ENCODE data around the gene SPEG. TPM values are rescaled to one million over a fixed set of nuclear protein-coding genes. Genes with fewer than 3 reads are reported as not detected.
A peak's percentile ranks its signal among the peaks of the same experiment; 100 is the strongest.

SPEG gene
- total and polyA plus RNA-seq, 2 experiments from 2014 or later = 12.6 to 32.4 TPM

- TF ChIP-seq STAT1 (IDR thresholded peaks at IDR 0.05; ENCODE audit: unreplicated experiment) (no peak), POLR2AphosphoS5 (IDR thresholded peaks at IDR 0.05; ENCODE audit: low read depth) (no peak), EZH2 (IDR thresholded peaks at IDR 0.05; ENCODE audit: low read depth, unreplicated experiment) (no peak), CTCF (conservative IDR thresholded peaks at IDR 0.05; ENCODE audit: low read depth in 2 of 2) (no peak)
Observed at GRCh38 chr2:219447242-219448098, 12.8 kb downstream of the SPEG start (continued).

GRCh38 chr2:219448099-219448775 is 13.6 kb downstream of the SPEG start:
- H3K4me1 Mint-ChIP-seq = peaks cover 33% of the 10 kb centered on the region
- peak overlapping the region; percentile 56 for H3K4me3 ChIP-seq
- H2AFZ ChIP-seq = 0 out of 2 replicates have a peak overlapping the region, but pooled peaks have one; percentile 23
- ATAC-seq (peak; percentile 62), DNase-seq (ENCODE audit: low spot score) (peak; percentile 80)
- peaks cover 42% of the 10 kb centered on the region for H3K27me3 Mint-ChIP-seq (ENCODE audit: insufficient read depth, low read depth, poor library complexity)
- peak overlapping the region; percentile 85 for H3K4me2 ChIP-seq
- no peaks in the 10 kb centered on the region for H3K9me2 ChIP-seq (ENCODE audit: insufficient read depth)
- H3K4me3 Mint-ChIP-seq = peak overlapping the region; percentile 52; the same call in 2 of the 3 replicates
- no peak overlapping the region for H3K27ac Mint-ChIP-seq
- no peaks in the 10 kb centered on the region for H3K36me3 ChIP-seq (ENCODE audit: insufficient read depth)
- H3K79me2 ChIP-seq (replicated peaks; ENCODE audit: insufficient read depth) = no peaks in the 10 kb centered on the region
- no peak overlapping the region for H3K27ac ChIP-seq (ENCODE audit: low read depth)
- H4K20me1 ChIP-seq (replicated peaks; ENCODE audit: insufficient read depth) = no peaks in the 10 kb centered on the region; the same call in 1 of the 2 replicates
- H3K4me1 ChIP-seq (ENCODE audit: insufficient read depth) = peaks cover 28% of the 10 kb centered on the region
- H3K9me3 Mint-ChIP-seq = no peaks in the 10 kb centered on the region
- peaks cover 5% of the 10 kb centered on the region; the same call in 2 of the 3 replicates for H3K36me3 Mint-ChIP-seq (ENCODE audit: low read depth)
- 0 out of 2 replicates have a peak, but pooled peaks cover 4% of the 10 kb centered on the region for H3F3A ChIP-seq (replicated peaks; ENCODE audit: low read depth)
- H3K27me3 ChIP-seq (ENCODE audit: insufficient read depth) = peaks cover 32% of the 10 kb centered on the region
- TF ChIP-seq CREB1 (CRISPR knock-in tag; IDR thresholded peaks at IDR 0.05; ENCODE audit: low read depth) (no peak), POLR2AphosphoS5 (IDR thresholded peaks at IDR 0.05; ENCODE audit: low read depth) (no peak), ZNF462 (CRISPR knock-in tag; IDR thresholded peaks at IDR 0.05) (no peak), ZNF114 (CRISPR knock-in tag; IDR thresholded peaks at IDR 0.05) (no peak), ETS1 (IDR thresholded peaks at IDR 0.05) (no peak), EZH2phosphoT487 (IDR thresholded peaks at IDR 0.05; ENCODE audit: unreplicated experiment) (no peak), REST (IDR thresholded peaks at IDR 0.05; ENCODE audit: unreplicated experiment) (no peak)

Measured in GM23338 (cell line).